HepG2 (cell line): Measurements from ENCODE around the gene CD19. TPM values are rescaled to one million over a fixed set of nuclear protein-coding genes. Genes with fewer than 3 reads are reported as not detected.

ENCODE experiments used
- ASH2L ChIP-seq: fragments of 300-600, 200-600 bp; sonication (generic); IDR thresholded peaks from 2 replicates; pipeline ENCODE4 v1.7.0; 2017; ENCODE audit warnings: low read depth, mild to moderate bottlenecking, moderate library complexity, mixed read lengths, low read length; ENCODE audit not compliant: insufficient read length
- DNMT3B ChIP-seq: conservative IDR thresholded peaks from 2 replicates; pipeline ENCODE4 v1.6.1; 2016; ENCODE audit warnings: missing biosample characterization, control low read depth
- IKZF4 ChIP-seq: sonication (generic); formaldehyde crosslinking; IDR thresholded peaks from 2 replicates; pipeline ENCODE4 v1.5.1; 2020; ENCODE audit warnings: borderline replicate concordance, mild to moderate bottlenecking, low read depth, missing genetic modification reagents; ENCODE audit errors: not compliant biosample characterization
- KDM5A ChIP-seq: fragments of 200-600 bp; sonication (generic); IDR thresholded peaks from 2 replicates; pipeline ENCODE4 v1.7.0; 2018; ENCODE audit warnings: antibody characterized with exemption, mild to moderate bottlenecking, low read length, borderline replicate concordance
- KLF16 ChIP-seq, 2 experiments: sonication (generic) in 1 of 2; formaldehyde crosslinking in 1 of 2; IDR thresholded peaks; 2 replicates each; pipeline versions ENCODE4 v1.6.1 to v1.8.0; 2016 to 2023; ENCODE audit warnings: missing genetic modification reagents in 2 of 2, missing compliant biosample characterization in 1 of 2
- MAF1 ChIP-seq: sonication (generic); formaldehyde crosslinking; IDR thresholded peaks from 2 replicates; pipeline ENCODE4 v1.5.0; 2020; ENCODE audit warnings: missing genetic modification reagents, borderline replicate concordance
- MTA1 ChIP-seq: sonication (generic); formaldehyde crosslinking; IDR thresholded peaks from 2 replicates; pipeline ENCODE4 v1.4.0; 2020; ENCODE audit warnings: missing genetic modification reagents, mild to moderate bottlenecking, borderline replicate concordance
- PCBP2 ChIP-seq: fragments of 200-400 bp; formaldehyde crosslinking; optimal IDR thresholded peaks from 2 replicates; pipeline ENCODE3; 2018; ENCODE audit warnings: low read length, low read depth; ENCODE audit not compliant: poor library complexity, severe bottlenecking
- PRPF4 ChIP-seq: fragments of 200-400 bp; formaldehyde crosslinking; IDR thresholded peaks from 2 replicates; pipeline ENCODE4 v1.6.1; 2016; ENCODE audit warnings: low read length, low read depth; ENCODE audit not compliant: poor library complexity, severe bottlenecking
- PTBP1 ChIP-seq: fragments of 200-400 bp; formaldehyde crosslinking; IDR thresholded peaks from 2 replicates; pipeline ENCODE4 v1.6.1; 2018; ENCODE audit warnings: low read length, low read depth; ENCODE audit not compliant: poor library complexity, severe bottlenecking
- TCF12 ChIP-seq, 2 experiments: fragments of 450-650 bp in 1 of 2; sonication (generic) in 1 of 2; formaldehyde crosslinking in 1 of 2; IDR thresholded peaks; 2 replicates each; pipeline versions ENCODE4 v1.6.1 to v1.8.0; 2017 to 2022; ENCODE audit warnings: antibody characterized with exemption in 1 of 2, mild to moderate bottlenecking in 1 of 2, missing genetic modification reagents in 1 of 2, moderate library complexity in 1 of 2
- ZNF24 ChIP-seq: fragments of 450-650 bp; IDR thresholded peaks from 2 replicates; pipeline ENCODE4 v1.6.1; 2017; ENCODE audit warnings: antibody characterized with exemption, mild to moderate bottlenecking
- ZNF556 ChIP-seq: sonication (generic); formaldehyde crosslinking; IDR thresholded peaks from 2 replicates; pipeline ENCODE4 v1.4.0; 2020; ENCODE audit warnings: mild to moderate bottlenecking, missing genetic modification reagents, borderline replicate concordance
- polyA plus RNA-seq, 8 experiments: library from polyadenylated mRNA; depleted of rRNA in 3 of 8; stranded (reverse) in 7 of 8; unstranded in 1 of 8; fragments of >200 nt; fragmentation: Illumina TruSeq in 4 of 8; extraction: Trizol in 4 of 8; gene quantifications; 2 replicates each; pipeline versions ENCODE4 v1.2.1 to v1.2.3, GENCODE V29; 2011 to 2016; ENCODE audit warnings: low read depth in 4 of 8, missing spikeins in 1 of 8, mixed read lengths in 1 of 8; ENCODE audit not compliant: insufficient read depth in 1 of 8
- total RNA-seq, 5 experiments: library from RNA; depleted of rRNA; stranded (reverse); fragments of >200 nt; fragmentation: Illumina TruSeq; extraction: Trizol; gene quantifications; 2 replicates each; pipeline ENCODE4 v1.2.3, GENCODE V29; 2016; ENCODE audit warnings: low read depth in 1 of 5
- TF ChIP-seq, protein P1 (sequence below): sonication (generic); formaldehyde crosslinking; IDR thresholded peaks from 2 replicates; pipeline ENCODE4 v1.4.0; 2020; ENCODE audit warnings: mild to moderate bottlenecking, missing genetic modification reagents
- TF ChIP-seq, protein P2 (sequence below): IDR thresholded peaks from 2 replicates; pipeline ENCODE4 v1.4.0; 2020; ENCODE audit warnings: mild to moderate bottlenecking, missing genetic modification reagents
- TF ChIP-seq, protein P3 (sequence below): sonication (generic); formaldehyde crosslinking; IDR thresholded peaks from 2 replicates; pipeline ENCODE4 v1.4.0; 2020; ENCODE audit warnings: missing genetic modification reagents
- TF ChIP-seq, protein P4 (sequence below): sonication (generic); formaldehyde crosslinking; IDR thresholded peaks from 2 replicates; pipeline ENCODE4 v1.5.1; 2020; ENCODE audit warnings: mild to moderate bottlenecking, missing genetic modification reagents, moderate library complexity
- TF ChIP-seq, protein P5 (sequence below): sonication (generic); formaldehyde crosslinking; IDR thresholded peaks from 2 replicates; pipeline ENCODE4 v1.5.1; 2020; ENCODE audit warnings: mild to moderate bottlenecking, missing genetic modification reagents, borderline replicate concordance

CD19 gene
- total and polyA plus RNA-seq, 2 of the 13 experiments (the other 11 are each of a cell fraction or from before 2014, with no cell fraction given), result 0.55 to 1.1 TPM

DNA sequence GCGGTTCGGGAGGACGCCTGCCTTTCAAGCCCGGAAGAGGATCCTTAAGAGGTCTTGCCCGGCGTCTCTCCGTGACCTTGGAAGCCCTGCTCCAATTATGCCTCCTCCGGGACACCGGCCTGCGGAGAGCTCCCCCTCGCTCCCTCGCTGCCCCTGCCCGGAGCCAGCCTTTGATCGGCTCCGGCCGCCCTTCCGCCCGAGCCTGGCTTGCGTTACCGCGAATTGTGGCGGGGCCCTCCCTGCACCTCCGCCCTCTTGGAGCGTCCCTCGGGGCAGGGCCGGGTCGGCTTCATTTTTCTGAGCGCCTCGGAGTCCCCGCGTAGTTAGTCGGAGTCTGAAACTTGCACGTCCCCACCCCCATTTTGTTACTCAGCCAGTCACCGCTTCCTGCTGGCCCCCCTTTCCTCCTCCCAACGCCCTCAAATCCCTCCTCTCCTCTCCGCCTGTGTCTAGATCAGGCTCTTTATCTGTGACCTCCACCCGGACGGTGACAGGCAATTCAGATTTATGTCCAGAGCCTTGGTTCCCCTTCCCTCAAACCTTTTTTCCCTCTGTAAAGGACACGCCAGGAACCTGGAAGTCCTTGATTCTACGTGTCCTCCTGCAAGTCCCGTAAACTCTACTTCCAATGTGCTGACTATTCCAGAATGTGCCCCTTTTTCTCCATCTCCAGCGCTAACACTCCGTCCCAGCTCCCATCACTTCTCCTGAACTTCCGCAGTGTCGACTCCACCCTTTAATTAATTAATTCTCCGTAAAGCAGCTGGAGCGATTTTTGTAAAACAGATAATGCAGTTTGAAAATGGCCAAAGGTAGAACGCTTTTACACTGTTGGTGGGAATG, 6.2 kb upstream of the CD19 start (continued):
- TF ChIP-seq TCF12 (IDR thresholded peaks at IDR 0.05) (no peak), TCF12 (CRISPR knock-in tag; IDR thresholded peaks at IDR 0.05) (peak; percentile 83; the same call in 1 of the 2 replicates), PTBP1 (no peak), ASH2L (peak; percentile 85), DNMT3B (peak; percentile 52; the same call in 1 of the 2 replicates), MAF1 (CRISPR knock-in tag) (no peak), PRPF4 (no peak), IKZF4 (peak; percentile 35), PCBP2 (peak; percentile 62), KLF16 (CRISPR knock-in tag; IDR thresholded peaks at IDR 0.05) (peak in 1 of 2 experiments; percentile 23; a peak in 1 of 4 replicates), KDM5A (0 out of 2 replicates have a peak, but pooled peaks have one; percentile 63), MTA1 (CRISPR knock-in tag) (0 out of 2 replicates have a peak, but pooled peaks have one; percentile 77), ZNF24 (no peak), ZNF556 (peak; percentile 56; the same call in 1 of the 2 replicates)
- TF ChIP-seq, protein P1, sequence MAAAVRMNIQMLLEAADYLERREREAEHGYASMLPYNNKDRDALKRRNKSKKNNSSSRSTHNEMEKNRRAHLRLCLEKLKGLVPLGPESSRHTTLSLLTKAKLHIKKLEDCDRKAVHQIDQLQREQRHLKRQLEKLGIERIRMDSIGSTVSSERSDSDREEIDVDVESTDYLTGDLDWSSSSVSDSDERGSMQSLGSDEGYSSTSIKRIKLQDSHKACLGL (CRISPR knock-in tag), result peak; percentile 72; the same call in 1 of the 2 replicates
- TF ChIP-seq, protein P2, sequence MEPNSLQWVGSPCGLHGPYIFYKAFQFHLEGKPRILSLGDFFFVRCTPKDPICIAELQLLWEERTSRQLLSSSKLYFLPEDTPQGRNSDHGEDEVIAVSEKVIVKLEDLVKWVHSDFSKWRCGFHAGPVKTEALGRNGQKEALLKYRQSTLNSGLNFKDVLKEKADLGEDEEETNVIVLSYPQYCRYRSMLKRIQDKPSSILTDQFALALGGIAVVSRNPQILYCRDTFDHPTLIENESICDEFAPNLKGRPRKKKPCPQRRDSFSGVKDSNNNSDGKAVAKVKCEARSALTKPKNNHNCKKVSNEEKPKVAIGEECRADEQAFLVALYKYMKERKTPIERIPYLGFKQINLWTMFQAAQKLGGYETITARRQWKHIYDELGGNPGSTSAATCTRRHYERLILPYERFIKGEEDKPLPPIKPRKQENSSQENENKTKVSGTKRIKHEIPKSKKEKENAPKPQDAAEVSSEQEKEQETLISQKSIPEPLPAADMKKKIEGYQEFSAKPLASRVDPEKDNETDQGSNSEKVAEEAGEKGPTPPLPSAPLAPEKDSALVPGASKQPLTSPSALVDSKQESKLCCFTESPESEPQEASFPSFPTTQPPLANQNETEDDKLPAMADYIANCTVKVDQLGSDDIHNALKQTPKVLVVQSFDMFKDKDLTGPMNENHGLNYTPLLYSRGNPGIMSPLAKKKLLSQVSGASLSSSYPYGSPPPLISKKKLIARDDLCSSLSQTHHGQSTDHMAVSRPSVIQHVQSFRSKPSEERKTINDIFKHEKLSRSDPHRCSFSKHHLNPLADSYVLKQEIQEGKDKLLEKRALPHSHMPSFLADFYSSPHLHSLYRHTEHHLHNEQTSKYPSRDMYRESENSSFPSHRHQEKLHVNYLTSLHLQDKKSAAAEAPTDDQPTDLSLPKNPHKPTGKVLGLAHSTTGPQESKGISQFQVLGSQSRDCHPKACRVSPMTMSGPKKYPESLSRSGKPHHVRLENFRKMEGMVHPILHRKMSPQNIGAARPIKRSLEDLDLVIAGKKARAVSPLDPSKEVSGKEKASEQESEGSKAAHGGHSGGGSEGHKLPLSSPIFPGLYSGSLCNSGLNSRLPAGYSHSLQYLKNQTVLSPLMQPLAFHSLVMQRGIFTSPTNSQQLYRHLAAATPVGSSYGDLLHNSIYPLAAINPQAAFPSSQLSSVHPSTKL, result 0 out of 2 replicates have a peak, but pooled peaks have one; percentile 8
- TF ChIP-seq, protein P3, sequence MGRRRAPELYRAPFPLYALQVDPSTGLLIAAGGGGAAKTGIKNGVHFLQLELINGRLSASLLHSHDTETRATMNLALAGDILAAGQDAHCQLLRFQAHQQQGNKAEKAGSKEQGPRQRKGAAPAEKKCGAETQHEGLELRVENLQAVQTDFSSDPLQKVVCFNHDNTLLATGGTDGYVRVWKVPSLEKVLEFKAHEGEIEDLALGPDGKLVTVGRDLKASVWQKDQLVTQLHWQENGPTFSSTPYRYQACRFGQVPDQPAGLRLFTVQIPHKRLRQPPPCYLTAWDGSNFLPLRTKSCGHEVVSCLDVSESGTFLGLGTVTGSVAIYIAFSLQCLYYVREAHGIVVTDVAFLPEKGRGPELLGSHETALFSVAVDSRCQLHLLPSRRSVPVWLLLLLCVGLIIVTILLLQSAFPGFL (CRISPR knock-in tag), result no peak
- TF ChIP-seq, protein P4, sequence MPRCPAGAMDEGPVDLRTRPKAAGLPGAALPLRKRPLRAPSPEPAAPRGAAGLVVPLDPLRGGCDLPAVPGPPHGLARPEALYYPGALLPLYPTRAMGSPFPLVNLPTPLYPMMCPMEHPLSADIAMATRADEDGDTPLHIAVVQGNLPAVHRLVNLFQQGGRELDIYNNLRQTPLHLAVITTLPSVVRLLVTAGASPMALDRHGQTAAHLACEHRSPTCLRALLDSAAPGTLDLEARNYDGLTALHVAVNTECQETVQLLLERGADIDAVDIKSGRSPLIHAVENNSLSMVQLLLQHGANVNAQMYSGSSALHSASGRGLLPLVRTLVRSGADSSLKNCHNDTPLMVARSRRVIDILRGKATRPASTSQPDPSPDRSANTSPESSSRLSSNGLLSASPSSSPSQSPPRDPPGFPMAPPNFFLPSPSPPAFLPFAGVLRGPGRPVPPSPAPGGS (CRISPR knock-in tag), result peak; percentile 86
- TF ChIP-seq, protein P5, sequence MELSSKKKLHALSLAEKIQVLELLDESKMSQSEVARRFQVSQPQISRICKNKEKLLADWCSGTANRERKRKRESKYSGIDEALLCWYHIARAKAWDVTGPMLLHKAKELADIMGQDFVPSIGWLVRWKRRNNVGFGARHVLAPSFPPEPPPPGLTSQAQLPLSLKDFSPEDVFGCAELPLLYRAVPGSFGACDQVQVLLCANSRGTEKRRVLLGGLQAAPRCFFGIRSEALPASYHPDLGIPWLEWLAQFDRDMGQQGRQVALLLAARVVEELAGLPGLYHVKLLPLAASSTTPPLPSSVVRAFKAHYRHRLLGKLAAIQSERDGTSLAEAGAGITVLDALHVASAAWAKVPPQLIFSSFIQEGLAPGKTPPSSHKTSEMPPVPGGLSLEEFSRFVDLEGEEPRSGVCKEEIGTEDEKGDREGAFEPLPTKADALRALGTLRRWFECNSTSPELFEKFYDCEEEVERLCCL (CRISPR knock-in tag), result no peak
